Activated naive CD4-positive, alpha-beta T cell treated with anti-CD3 and anti-CD28 coated beads, Interleukin-2, amount 50 U/mL, for 24 hours (primary cell): ENCODE data around the gene ARID1B.
"Not testable (repeated sequence)": the region's sequence is repeated elsewhere in the genome, so short reads cannot be mapped to it uniquely, and the experiment has no call there.

ENCODE experiments used
- H3K27ac Mint-ChIP-seq: one replicate; pipeline ENCODE4 v1.8.0; 2021; ENCODE audit warnings: mild to moderate bottlenecking, mixed read lengths
- H3K27me3 Mint-ChIP-seq: one replicate; pipeline ENCODE4 v1.8.0; 2021; ENCODE audit warnings: mixed read lengths
- H3K36me3 Mint-ChIP-seq: one replicate; pipeline ENCODE4 v1.8.0; 2021; ENCODE audit warnings: mixed read lengths
- H3K4me1 Mint-ChIP-seq: one replicate; pipeline ENCODE4 v1.8.0; 2021; ENCODE audit warnings: mixed read lengths
- H3K4me3 Mint-ChIP-seq: one replicate; pipeline ENCODE4 v1.8.0; 2021; ENCODE audit warnings: mild to moderate bottlenecking, mixed read lengths
- H3K9me3 Mint-ChIP-seq: one replicate; pipeline ENCODE4 v1.8.0; 2021; ENCODE audit warnings: mixed read lengths

Gene ARID1B

GRCh38 chr6:157145656-157146285, 368.6 kb downstream of the ARID1B start:
- no peaks in the 10 kb centered on the region for H3K9me3 Mint-ChIP-seq
- peaks cover 17% of the 10 kb centered on the region for H3K4me1 Mint-ChIP-seq
- peaks cover 6% of the 10 kb centered on the region for H3K36me3 Mint-ChIP-seq
- H3K4me3 Mint-ChIP-seq: no peak overlapping the region
- H3K27me3 Mint-ChIP-seq: no peaks in the 10 kb centered on the region
- H3K27ac Mint-ChIP-seq: peak overlapping the region; percentile 19

GRCh38 chr6:157147054-157148026, 370.2 kb downstream of the ARID1B start:
- not testable (repeated sequence) for H3K27ac Mint-ChIP-seq, H3K9me3 Mint-ChIP-seq, H3K36me3 Mint-ChIP-seq, H3K4me3 Mint-ChIP-seq, H3K27me3 Mint-ChIP-seq
- peaks cover 30% of the 10 kb centered on the region for H3K4me1 Mint-ChIP-seq

- H3K9me3 Mint-ChIP-seq: no peaks in the 10 kb centered on the region
- peaks cover 26% of the 10 kb centered on the region for H3K4me1 Mint-ChIP-seq
- no peak overlapping the region for H3K27ac Mint-ChIP-seq
- H3K36me3 Mint-ChIP-seq: peaks cover 6% of the 10 kb centered on the region
- no peaks in the 10 kb centered on the region for H3K27me3 Mint-ChIP-seq
- no peak overlapping the region for H3K4me3 Mint-ChIP-seq
These were observed 371.5 kb downstream of the ARID1B start for GRCh38 chr6:157148391-157149323.

- Mint-ChIP-seq H3K27me3 (no peaks in the 10 kb centered on the region), H3K36me3 (peaks cover 9% of the 10 kb centered on the region), H3K4me3 (no peak overlapping the region), H3K27ac (no peak overlapping the region), H3K9me3 (no peaks in the 10 kb centered on the region), H3K4me1 (peaks cover 26% of the 10 kb centered on the region)
These were observed 372.9 kb downstream of the ARID1B start for GRCh38 chr6:157150076-157150475.

- H3K36me3 Mint-ChIP-seq: peaks cover 11% of the 10 kb centered on the region
- H3K27ac Mint-ChIP-seq: no peak overlapping the region
- no peak overlapping the region for H3K4me3 Mint-ChIP-seq
- H3K9me3 Mint-ChIP-seq: no peaks in the 10 kb centered on the region
- no peaks in the 10 kb centered on the region for H3K27me3 Mint-ChIP-seq
- peaks cover 24% of the 10 kb centered on the region for H3K4me1 Mint-ChIP-seq
These were observed 373.9 kb downstream of the ARID1B start for GRCh38 chr6:157151029-157151428.

- H3K9me3 Mint-ChIP-seq: no peaks in the 10 kb centered on the region
- no peaks in the 10 kb centered on the region for H3K27me3 Mint-ChIP-seq
- no peak overlapping the region for H3K27ac Mint-ChIP-seq
- peaks cover 22% of the 10 kb centered on the region for H3K4me1 Mint-ChIP-seq
- H3K36me3 Mint-ChIP-seq: peaks cover 12% of the 10 kb centered on the region
- H3K4me3 Mint-ChIP-seq: no peak overlapping the region
These were observed 374.8 kb downstream of the ARID1B start for GRCh38 chr6:157151989-157152388.

- H3K27ac Mint-ChIP-seq: peak overlapping the region; percentile 5
- no peaks in the 10 kb centered on the region for H3K9me3 Mint-ChIP-seq
- no peaks in the 10 kb centered on the region for H3K27me3 Mint-ChIP-seq
- peaks cover 14% of the 10 kb centered on the region for H3K36me3 Mint-ChIP-seq
- H3K4me1 Mint-ChIP-seq: peaks cover 22% of the 10 kb centered on the region
- H3K4me3 Mint-ChIP-seq: no peak overlapping the region
These were observed 375.4 kb downstream of the ARID1B start for GRCh38 chr6:157152556-157152955.

- no peak overlapping the region for H3K4me3 Mint-ChIP-seq
- no peaks in the 10 kb centered on the region for H3K27me3 Mint-ChIP-seq
- no peaks in the 10 kb centered on the region for H3K9me3 Mint-ChIP-seq
- H3K4me1 Mint-ChIP-seq: peaks cover 18% of the 10 kb centered on the region
- H3K36me3 Mint-ChIP-seq: peaks cover 18% of the 10 kb centered on the region
- H3K27ac Mint-ChIP-seq: peak overlapping the region; percentile 62
These were observed 378.6 kb downstream of the ARID1B start for GRCh38 chr6:157155804-157156203.

- Mint-ChIP-seq H3K9me3 (no peaks in the 10 kb centered on the region), H3K27ac (no peak overlapping the region), H3K4me3 (no peak overlapping the region), H3K27me3 (no peaks in the 10 kb centered on the region), H3K36me3 (peaks cover 19% of the 10 kb centered on the region), H3K4me1 (peaks cover 5% of the 10 kb centered on the region)
These were observed 380.1 kb downstream of the ARID1B start for GRCh38 chr6:157157258-157157657.

- no peak overlapping the region for H3K4me3 Mint-ChIP-seq
- no peaks in the 10 kb centered on the region for H3K4me1 Mint-ChIP-seq
- no peaks in the 10 kb centered on the region for H3K27me3 Mint-ChIP-seq
- H3K9me3 Mint-ChIP-seq: no peaks in the 10 kb centered on the region
- no peak overlapping the region for H3K27ac Mint-ChIP-seq
- peaks cover 15% of the 10 kb centered on the region for H3K36me3 Mint-ChIP-seq
These were observed 381.3 kb downstream of the ARID1B start for GRCh38 chr6:157158456-157158855.

GRCh38 chr6:157158897-157159296, 381.7 kb downstream of the ARID1B start:
- Mint-ChIP-seq H3K36me3 (peaks cover 15% of the 10 kb centered on the region), H3K4me3 (no peak overlapping the region), H3K27ac (peak overlapping the region; percentile 35), H3K27me3 (no peaks in the 10 kb centered on the region), H3K9me3 (no peaks in the 10 kb centered on the region), H3K4me1 (peaks cover 3% of the 10 kb centered on the region)

- peaks cover 15% of the 10 kb centered on the region for H3K36me3 Mint-ChIP-seq
- no peak overlapping the region for H3K4me3 Mint-ChIP-seq
- peaks cover 3% of the 10 kb centered on the region for H3K4me1 Mint-ChIP-seq
- H3K27ac Mint-ChIP-seq: peak overlapping the region; percentile 35
- H3K27me3 Mint-ChIP-seq: no peaks in the 10 kb centered on the region
- H3K9me3 Mint-ChIP-seq: no peaks in the 10 kb centered on the region
These were observed 382.2 kb downstream of the ARID1B start for GRCh38 chr6:157159348-157159747.

- H3K27me3 Mint-ChIP-seq: no peaks in the 10 kb centered on the region
- H3K4me1 Mint-ChIP-seq: peaks cover 3% of the 10 kb centered on the region
- H3K4me3 Mint-ChIP-seq: no peak overlapping the region
- peaks cover 11% of the 10 kb centered on the region for H3K36me3 Mint-ChIP-seq
- H3K27ac Mint-ChIP-seq: no peak overlapping the region
- H3K9me3 Mint-ChIP-seq: no peaks in the 10 kb centered on the region
These were observed 384.7 kb downstream of the ARID1B start for GRCh38 chr6:157161912-157162311.

GRCh38 chr6:157162766-157163433, 385.7 kb downstream of the ARID1B start:
- Mint-ChIP-seq H3K9me3 (no peaks in the 10 kb centered on the region), H3K4me1 (peaks cover 3% of the 10 kb centered on the region), H3K27me3 (no peaks in the 10 kb centered on the region), H3K4me3 (no peak overlapping the region), H3K27ac (no peak overlapping the region), H3K36me3 (peaks cover 10% of the 10 kb centered on the region)
